ENCODE data around the gene NOVA2. TPM values are rescaled to one million over a fixed set of nuclear protein-coding genes. Genes with fewer than 3 reads are reported as not detected.

NOVA2 gene
- polyA plus RNA-seq, 1 of the 3 experiments (the other 2 are of a cell fraction), result 1.9 TPM

DNA sequence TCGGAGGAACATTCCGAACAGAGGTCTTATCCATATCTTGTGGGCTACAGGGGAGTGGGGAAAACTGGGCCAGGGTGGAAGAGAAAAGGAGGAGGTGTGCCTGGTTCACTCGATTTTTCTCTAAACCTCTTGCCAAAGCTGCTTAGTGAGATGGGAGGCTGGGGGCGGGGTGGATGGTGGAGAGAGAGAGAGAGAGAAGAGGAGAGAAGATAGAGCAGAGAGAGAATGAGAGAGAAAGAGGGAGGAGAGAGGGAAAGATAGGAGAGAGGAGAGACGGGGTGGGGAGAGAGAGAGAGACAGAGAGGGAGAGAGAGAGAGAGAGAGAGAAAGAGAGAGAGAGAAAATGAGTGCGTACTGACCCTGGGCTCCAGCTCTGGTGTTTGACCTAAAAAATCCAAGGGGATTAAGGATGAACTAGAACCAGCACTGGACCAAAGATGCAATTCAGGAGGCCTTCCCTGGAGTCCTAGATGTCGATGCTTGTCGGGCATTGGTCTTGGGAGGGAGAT is 14.1 kb downstream of the NOVA2 start:
- Histone ChIP-seq H3K9me3 (no peaks in the 10 kb centered on the region), H3K9ac (no peak overlapping the region), H4K20me1 (ENCODE audit: insufficient read depth) (no peaks in the 10 kb centered on the region), H3K4me3 (ENCODE audit: low read depth in 2 of 2, low read length in 1 of 2) (no peak overlapping the region), H3K36me3 (replicated peaks in 1 of 2; ENCODE audit: control insufficient read depth in 1 of 2, insufficient read depth in 2 of 2, low read length in 1 of 2) (no peaks in the 10 kb centered on the region), H3K79me2 (ENCODE audit: insufficient read depth) (no peaks in the 10 kb centered on the region), H3K4me1 (ENCODE audit: control insufficient read depth in 1 of 2, insufficient read depth in 2 of 2, low read depth in 1 of 2, low read length in 1 of 2) (peaks cover 7 to 20% of the 10 kb centered on the region in 2 experiments; a peak in 2 of 4 replicates), H3F3A (replicated peaks; ENCODE audit: insufficient read depth) (peaks cover 15% of the 10 kb centered on the region), H3K27me3 (ENCODE audit: insufficient read depth) (no peaks in the 10 kb centered on the region), H2AFZ (ENCODE audit: low read depth) (no peak overlapping the region), H3K9me2 (no peaks in the 10 kb centered on the region), H3K27ac (ENCODE audit: low read depth in 2 of 2, low read length in 1 of 2) (no peak overlapping the region), H3K4me2 (no peak overlapping the region)
- TF ChIP-seq RFX5 (IDR thresholded peaks at IDR 0.05; ENCODE audit: low read length), result no peak
- no peak for TF ChIP-seq RCOR1 (IDR thresholded peaks at IDR 0.05; ENCODE audit: low read length)
- no peak for TF ChIP-seq NFIC (IDR thresholded peaks at IDR 0.05; ENCODE audit: borderline replicate concordance)
- no peak for TF ChIP-seq FOXJ3 (CRISPR knock-in tag; IDR thresholded peaks at IDR 0.05)
- TF ChIP-seq MEF2A (IDR thresholded peaks at IDR 0.05; ENCODE audit: borderline replicate concordance, low read depth), result no peak
- no peak for TF ChIP-seq SMC3 (IDR thresholded peaks at IDR 0.05; ENCODE audit: low read depth, low read length)
- TF ChIP-seq PBX3 (IDR thresholded peaks at IDR 0.05), result no peak
- TF ChIP-seq JUND (IDR thresholded peaks at IDR 0.05), result no peak
- TF ChIP-seq MXI1 (IDR thresholded peaks at IDR 0.05; ENCODE audit: low read depth, low read length), result no peak
- TF ChIP-seq CHD2 (IDR thresholded peaks at IDR 0.05; ENCODE audit: low read length, partially characterized antibody), result no peak
- no peak for TF ChIP-seq USF1 (IDR thresholded peaks at IDR 0.05; ENCODE audit: borderline replicate concordance, low read depth)
- TF ChIP-seq, protein P1, sequence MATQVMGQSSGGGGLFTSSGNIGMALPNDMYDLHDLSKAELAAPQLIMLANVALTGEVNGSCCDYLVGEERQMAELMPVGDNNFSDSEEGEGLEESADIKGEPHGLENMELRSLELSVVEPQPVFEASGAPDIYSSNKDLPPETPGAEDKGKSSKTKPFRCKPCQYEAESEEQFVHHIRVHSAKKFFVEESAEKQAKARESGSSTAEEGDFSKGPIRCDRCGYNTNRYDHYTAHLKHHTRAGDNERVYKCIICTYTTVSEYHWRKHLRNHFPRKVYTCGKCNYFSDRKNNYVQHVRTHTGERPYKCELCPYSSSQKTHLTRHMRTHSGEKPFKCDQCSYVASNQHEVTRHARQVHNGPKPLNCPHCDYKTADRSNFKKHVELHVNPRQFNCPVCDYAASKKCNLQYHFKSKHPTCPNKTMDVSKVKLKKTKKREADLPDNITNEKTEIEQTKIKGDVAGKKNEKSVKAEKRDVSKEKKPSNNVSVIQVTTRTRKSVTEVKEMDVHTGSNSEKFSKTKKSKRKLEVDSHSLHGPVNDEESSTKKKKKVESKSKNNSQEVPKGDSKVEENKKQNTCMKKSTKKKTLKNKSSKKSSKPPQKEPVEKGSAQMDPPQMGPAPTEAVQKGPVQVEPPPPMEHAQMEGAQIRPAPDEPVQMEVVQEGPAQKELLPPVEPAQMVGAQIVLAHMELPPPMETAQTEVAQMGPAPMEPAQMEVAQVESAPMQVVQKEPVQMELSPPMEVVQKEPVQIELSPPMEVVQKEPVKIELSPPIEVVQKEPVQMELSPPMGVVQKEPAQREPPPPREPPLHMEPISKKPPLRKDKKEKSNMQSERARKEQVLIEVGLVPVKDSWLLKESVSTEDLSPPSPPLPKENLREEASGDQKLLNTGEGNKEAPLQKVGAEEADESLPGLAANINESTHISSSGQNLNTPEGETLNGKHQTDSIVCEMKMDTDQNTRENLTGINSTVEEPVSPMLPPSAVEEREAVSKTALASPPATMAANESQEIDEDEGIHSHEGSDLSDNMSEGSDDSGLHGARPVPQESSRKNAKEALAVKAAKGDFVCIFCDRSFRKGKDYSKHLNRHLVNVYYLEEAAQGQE (IDR thresholded peaks at IDR 0.05; ENCODE audit: low read depth, low read length), result no peak
- TF ChIP-seq TAF1 (IDR thresholded peaks at IDR 0.05; ENCODE audit: borderline replicate concordance, low read depth, low read length), result no peak
- no peak for TF ChIP-seq CTCF (IDR thresholded peaks at IDR 0.05)
- no peak for TF ChIP-seq EP300 (IDR thresholded peaks at IDR 0.05; ENCODE audit: borderline replicate concordance in 1 of 2, low read depth in 1 of 2, low read length in 1 of 2)
- TF ChIP-seq TEAD4 (IDR thresholded peaks at IDR 0.05; ENCODE audit: borderline replicate concordance, insufficient read depth), result no peak
- no peak for TF ChIP-seq GATA2 (CRISPR knock-in tag; IDR thresholded peaks at IDR 0.05)
- TF ChIP-seq EZH2phosphoT487 (IDR thresholded peaks at IDR 0.05; ENCODE audit: borderline replicate concordance, low read depth), result no peak
- 71% methylated on average over 8 of the region's 8 CpGs for WGBS (ENCODE audit: low lambda C conversion rate)
- ChIA-PET POLR2A (no interaction called here), CTCF (no interaction called here)
- no peak for DNase-seq
